ENCODE results near the gene OBSL1.

DNA sequence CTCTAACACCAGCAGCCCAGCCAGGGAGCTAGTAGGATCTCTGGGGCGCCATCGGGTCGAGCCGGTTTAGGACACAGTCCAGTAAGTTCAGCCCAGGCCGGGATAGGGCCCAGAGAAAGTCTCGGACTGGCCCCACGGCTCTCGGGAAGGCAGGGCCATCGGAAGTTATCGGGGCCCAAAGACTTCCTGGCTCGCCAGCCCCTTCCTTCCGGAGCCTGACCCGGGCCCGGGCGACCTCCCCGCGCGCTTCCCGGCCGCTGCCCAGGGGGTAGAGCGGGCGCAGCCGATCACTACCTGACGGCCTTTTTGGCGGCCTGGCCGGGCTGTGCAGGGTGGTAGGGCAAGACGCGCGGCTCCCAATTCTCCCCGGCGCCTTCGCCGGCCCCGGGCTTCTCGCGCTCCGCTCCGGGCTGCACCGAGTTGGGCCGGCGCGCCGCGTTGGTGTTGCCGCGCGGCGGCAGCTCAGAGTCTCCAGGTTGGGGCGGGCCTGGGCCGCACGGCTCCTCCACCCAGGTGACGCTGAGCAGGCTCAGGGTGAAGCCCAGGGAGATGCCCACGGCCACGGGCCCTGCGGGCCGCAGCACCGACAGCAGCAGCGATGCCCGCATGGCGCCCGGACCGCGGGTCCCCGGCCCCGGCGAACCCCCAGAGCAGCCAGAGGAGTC lies 28.3 kb downstream of the OBSL1 start:
- TF ChIP-seq, protein P1, sequence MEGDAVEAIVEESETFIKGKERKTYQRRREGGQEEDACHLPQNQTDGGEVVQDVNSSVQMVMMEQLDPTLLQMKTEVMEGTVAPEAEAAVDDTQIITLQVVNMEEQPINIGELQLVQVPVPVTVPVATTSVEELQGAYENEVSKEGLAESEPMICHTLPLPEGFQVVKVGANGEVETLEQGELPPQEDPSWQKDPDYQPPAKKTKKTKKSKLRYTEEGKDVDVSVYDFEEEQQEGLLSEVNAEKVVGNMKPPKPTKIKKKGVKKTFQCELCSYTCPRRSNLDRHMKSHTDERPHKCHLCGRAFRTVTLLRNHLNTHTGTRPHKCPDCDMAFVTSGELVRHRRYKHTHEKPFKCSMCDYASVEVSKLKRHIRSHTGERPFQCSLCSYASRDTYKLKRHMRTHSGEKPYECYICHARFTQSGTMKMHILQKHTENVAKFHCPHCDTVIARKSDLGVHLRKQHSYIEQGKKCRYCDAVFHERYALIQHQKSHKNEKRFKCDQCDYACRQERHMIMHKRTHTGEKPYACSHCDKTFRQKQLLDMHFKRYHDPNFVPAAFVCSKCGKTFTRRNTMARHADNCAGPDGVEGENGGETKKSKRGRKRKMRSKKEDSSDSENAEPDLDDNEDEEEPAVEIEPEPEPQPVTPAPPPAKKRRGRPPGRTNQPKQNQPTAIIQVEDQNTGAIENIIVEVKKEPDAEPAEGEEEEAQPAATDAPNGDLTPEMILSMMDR (conservative IDR thresholded peaks at IDR 0.05; ENCODE audit: low read length): no peak
- TF ChIP-seq EZH2phosphoT487 (IDR thresholded peaks at IDR 0.05; ENCODE audit: borderline replicate concordance): no peak
